Transverse colon (tissue), 3 donors: ENCODE data around the gene GNG11.

ENCODE experiments used
- EP300 ChIP-seq: sonication (generic); formaldehyde crosslinking; IDR thresholded peaks from one replicate; pipeline ENCODE4 v1.6.1; 2017; ENCODE audit warnings: antibody characterized with exemption, low read depth
- POLR2A ChIP-seq: fragments of 450-650 bp; IDR thresholded peaks from one replicate; pipeline ENCODE4 v1.6.1; 2016; ENCODE audit warnings: antibody characterized with exemption, mild to moderate bottlenecking, moderate library complexity
- TF ChIP-seq, protein P1 (sequence below), 5 experiments: fragments of 200-600 bp in 3 of 5; fragments of 450-650 bp in 2 of 5; sonication (generic) in 3 of 5; IDR thresholded peaks; 1 replicate in 2 of 5; 2 replicates in 3 of 5; pipeline ENCODE4 v1.5.1; 2016 to 2017; ENCODE audit warnings: antibody characterized with exemption in 5 of 5, inconsistent platforms in 3 of 5, mild to moderate bottlenecking in 2 of 5, moderate library complexity in 1 of 5

DNA sequence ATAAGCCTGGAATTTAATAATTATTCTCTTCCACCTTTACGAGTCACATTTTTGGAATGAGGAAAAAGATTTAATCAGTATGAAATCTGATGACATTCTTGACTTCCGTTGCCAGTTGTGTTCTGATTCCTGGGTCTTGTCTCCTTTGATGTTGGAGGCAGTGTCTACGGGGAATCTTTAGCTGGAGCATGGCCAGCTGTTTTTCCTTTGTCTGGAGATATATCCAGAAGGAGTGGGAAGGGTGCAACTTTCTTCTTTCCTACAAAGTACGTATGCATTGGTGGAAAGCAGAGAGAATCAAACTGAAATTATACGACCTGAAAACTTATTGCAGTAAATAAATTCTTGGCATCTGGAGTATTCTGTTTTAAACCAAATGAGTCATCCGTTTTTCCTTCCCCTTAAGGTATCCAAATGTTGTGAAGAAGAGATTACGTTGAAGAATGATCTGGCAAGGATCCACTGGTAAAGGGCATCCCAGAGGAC lies 6.9 kb upstream of the GNG11 start:
- TF ChIP-seq, protein P1, sequence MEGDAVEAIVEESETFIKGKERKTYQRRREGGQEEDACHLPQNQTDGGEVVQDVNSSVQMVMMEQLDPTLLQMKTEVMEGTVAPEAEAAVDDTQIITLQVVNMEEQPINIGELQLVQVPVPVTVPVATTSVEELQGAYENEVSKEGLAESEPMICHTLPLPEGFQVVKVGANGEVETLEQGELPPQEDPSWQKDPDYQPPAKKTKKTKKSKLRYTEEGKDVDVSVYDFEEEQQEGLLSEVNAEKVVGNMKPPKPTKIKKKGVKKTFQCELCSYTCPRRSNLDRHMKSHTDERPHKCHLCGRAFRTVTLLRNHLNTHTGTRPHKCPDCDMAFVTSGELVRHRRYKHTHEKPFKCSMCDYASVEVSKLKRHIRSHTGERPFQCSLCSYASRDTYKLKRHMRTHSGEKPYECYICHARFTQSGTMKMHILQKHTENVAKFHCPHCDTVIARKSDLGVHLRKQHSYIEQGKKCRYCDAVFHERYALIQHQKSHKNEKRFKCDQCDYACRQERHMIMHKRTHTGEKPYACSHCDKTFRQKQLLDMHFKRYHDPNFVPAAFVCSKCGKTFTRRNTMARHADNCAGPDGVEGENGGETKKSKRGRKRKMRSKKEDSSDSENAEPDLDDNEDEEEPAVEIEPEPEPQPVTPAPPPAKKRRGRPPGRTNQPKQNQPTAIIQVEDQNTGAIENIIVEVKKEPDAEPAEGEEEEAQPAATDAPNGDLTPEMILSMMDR (IDR thresholded peaks at IDR 0.05): no peak
- TF ChIP-seq EP300 (no peak), POLR2A (no peak)
